Measurements from ENCODE around the gene MADCAM1.

GRCh38 chr19:518598-519231 lies 22.4 kb downstream of the MADCAM1 start:
- no peak for TF ChIP-seq CTCF (IDR thresholded peaks at IDR 0.05; ENCODE audit: low read length)
- TF ChIP-seq EZH2 (IDR thresholded peaks at IDR 0.05; ENCODE audit: borderline replicate concordance, low read length) = no peak
